Measurements from ENCODE around the gene STAT6.
A peak's percentile ranks its signal among the peaks of the same experiment; 100 is the strongest.
"Not testable (repeated sequence)": the region's sequence is repeated elsewhere in the genome, so short reads cannot be mapped to it uniquely, and the experiment has no call there.

STAT6 gene

DNA sequence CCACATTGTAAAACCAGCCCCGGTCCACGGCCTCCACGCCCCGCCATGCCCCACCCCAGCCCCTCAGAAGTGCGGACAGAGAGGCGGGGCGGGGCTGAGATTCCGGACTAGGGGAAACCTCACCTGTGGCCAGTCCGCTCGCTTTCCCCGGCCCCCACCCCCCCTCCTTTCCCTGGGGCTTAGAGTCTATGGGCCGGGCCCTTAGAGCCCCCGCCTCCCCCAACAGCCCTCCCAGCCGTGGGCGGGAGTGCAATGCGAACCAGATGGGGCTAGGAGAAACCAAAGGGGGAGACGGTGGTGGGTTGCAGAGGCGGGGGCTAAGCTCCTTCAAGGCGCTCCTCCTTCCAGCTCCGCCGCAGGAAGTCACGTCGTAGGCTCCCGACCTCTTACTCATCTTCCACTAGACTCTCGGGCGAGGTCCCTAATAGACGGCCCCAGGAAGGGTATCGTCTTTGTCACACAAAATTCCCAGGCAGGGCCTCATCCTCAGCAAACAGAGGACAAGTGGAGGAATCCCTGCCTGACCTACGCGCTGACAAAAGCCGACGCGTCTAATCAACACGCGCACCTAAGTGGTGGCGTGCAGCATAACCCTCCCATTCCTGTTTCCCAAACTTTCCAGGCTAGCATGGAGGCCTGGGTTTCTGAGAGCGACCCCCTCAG, 23.3 kb downstream of the STAT6 start:
- DNase-seq (ENCODE audit: low spot score) = peak; percentile 65

DNA sequence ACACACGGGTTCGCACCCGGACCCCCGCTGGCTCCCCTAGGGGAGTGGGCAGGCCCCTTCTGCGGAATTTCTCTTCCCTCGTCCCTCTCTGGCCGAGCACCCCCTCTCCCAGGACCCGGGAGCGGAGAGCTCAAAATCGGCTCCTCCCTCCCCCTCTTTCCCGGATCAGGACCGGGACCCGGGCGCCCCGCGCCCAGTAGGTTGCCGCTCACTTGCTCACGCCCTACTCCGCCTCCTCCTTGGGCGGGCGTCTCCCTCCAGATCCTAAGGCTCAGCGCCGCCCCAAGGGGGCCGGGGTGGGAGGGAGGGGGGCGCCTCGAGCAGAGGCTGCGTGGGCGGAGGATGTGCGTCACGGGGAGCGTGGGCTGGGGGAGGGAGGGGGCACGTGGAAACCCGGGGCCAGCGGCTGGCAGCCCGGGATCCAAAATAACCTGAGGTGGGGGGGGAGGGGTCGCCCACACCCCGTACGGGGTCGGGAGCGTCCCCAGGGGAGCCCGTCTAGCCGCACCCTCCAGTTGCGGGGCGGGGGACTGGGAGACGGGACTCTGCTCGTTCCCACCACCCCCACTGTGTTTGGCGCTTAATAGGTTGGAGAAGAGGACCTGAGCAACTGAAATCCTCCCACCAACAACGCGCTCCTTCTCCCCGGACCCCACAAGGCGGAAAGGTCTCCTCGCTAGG, 24.0 kb downstream of the STAT6 start:
- peak; percentile 88 for DNase-seq (ENCODE audit: low spot score)

- DNase-seq (ENCODE audit: low spot score) = no peak
Observed at GRCh38 chr12:57086493-57087009, 24.6 kb downstream of the STAT6 start.

DNA sequence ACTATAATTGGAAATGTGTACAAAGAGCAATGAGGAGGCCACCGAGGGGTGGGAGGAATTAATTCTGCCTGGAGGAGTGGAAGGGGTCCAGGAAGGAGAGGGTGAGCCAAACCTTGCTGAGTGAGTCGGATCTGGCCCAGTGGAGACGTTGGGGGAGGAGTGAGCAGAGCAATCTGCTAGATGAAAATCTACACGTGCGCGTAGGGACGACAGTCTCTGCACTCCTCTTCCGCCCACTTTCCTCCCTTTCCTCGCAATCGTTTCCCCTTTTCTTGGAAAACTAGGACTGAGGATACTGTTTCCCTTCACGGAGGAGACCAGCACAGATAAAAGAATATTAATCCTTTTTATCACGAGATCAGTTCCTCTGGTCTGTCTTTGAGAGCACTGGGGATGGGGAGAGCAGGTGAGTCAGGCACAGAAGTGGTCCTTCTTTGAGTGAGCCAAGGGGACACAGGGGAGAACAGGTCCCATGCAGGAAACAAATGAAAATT, 25.1 kb downstream of the STAT6 start:
- no peak for DNase-seq (ENCODE audit: low spot score)

- DNase-seq (ENCODE audit: low spot score) = no peak
Observed at GRCh38 chr12:57080855-57081254, 30.3 kb downstream of the STAT6 start.

- DNase-seq (ENCODE audit: low spot score) = no peak
Observed at GRCh38 chr12:57079821-57080220, 31.3 kb downstream of the STAT6 start.

GRCh38 chr12:57078519-57079404, 32.4 kb downstream of the STAT6 start, which contains the start of gene NEMP1:
TSS of gene NEMP1 (minus strand) at chr12:57078791. CDS start at chr12:57078745, 46 bp downstream.
- peak; percentile 100 for DNase-seq (ENCODE audit: low spot score)

GRCh38 chr12:57073566-57074450, 37.4 kb downstream of the STAT6 start:
- DNase-seq (ENCODE audit: low spot score) = not testable (repeated sequence)

DNA sequence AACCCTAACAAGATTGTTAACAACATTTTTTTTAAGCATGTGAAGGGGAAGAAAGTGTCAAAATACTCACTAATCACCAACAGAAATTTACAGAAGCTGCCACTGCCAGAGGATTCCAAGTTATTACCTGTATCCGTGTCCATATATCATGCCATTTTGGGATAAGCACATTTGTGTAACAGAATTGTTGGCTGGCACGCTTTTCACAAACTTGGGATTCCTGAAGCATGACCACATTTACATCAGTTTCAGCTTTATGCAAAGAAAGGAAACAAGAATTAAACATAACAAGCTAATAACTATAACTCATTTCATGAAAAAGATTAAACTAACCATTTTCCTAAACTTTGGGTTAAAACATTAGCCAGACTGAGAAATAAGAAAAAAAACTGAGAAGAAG, 38.5 kb downstream of the STAT6 start:
- no peak for DNase-seq (ENCODE audit: low spot score)

GRCh38 chr12:57069523-57069922, 41.6 kb downstream of the STAT6 start:
- peak; percentile 85 for DNase-seq (ENCODE audit: low spot score)

DNA sequence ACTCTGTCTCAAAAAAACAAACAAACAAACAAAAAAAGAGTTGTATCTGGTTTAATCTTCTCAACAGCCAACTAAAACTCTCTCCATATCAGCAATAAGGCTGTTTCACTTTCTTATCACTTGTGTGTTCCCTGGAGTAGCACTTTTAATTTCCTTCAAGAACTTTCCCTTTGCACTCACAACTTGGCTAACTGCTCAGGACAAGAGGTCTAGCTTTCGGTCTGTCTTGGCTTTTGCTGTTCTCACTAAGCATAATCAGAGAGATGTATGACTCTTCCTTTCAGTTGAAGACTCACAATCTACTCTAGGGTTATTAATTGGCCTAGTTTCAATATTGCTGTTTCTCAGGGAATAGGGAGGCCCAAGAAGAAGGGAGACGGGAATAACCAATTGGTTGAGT, 44.9 kb downstream of the STAT6 start:
- DNase-seq (ENCODE audit: low spot score) = no peak

DNA sequence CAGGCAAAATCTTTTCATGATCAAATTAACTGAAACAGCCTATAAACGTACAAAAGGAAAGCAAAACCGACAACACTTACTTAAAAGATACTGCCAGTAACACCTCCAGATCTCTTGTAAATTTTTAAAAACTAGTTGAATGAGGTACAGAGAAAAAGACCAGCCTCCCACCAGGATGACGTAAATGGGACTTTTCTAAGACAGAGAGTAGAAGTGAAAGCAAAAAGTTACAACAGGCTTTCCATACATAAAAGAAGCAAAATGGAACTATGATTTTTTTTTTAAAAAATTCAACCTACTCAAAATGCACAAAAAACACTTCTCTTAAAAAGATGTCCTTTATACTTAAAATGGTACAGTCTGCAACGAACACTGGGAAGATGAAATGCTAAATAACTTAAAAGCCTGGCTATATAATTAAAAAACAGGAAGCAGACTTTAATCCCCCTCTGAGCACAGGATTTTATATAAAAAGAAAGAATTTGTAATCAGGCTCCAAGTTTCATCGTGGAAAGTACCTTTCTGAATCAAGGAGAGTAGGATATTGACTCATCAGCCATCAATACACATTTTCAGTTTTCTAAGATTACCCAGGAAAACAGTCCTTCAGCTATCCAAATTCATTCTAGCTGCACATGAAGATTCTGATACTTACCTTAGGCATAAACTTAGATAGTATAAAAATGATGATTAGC, 47.0 kb downstream of the STAT6 start:
- DNase-seq (ENCODE audit: low spot score) = peak; percentile 71

DNA sequence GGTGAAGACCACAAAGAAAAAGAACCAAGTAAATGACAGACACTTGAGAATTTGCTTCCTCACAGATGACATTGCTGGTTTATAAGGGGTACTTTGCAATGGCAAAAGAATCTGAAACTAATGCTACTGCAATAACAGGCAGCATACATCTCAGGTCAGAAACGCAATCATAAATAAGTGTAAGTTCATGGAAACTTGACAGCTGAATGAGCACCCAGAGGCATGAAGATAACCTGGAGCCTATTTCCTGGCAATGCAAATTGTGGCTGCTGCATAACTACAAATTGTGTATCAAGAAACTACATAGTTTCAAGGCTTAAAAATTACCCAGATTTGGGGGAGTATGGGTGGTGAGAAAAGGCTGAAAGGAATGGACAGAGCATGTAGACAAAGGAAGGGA, 52.7 kb downstream of the STAT6 start:
- DNase-seq (ENCODE audit: low spot score) = no peak

- DNase-seq (ENCODE audit: low spot score) = no peak
Observed at GRCh38 chr12:57057067-57057751, 54.0 kb downstream of the STAT6 start.

DNA sequence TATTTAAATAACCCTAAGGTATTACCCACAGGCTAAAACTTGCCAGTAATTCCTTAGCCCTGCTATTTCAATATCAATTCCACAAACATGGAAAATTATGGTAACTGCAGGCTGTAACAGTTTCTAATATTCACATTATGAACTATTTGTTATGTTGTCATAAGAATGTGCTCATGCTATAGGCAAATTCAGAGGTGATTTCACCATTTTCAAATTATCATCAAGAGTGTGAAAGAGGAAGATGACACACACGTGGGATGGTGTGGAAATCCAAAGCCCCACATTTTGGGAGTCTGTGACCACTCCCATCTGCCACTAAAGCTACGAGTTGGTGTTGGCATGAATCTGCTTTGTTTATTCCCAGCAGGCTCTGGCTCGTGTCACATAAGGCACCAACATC, 55.3 kb downstream of the STAT6 start:
- no peak for DNase-seq (ENCODE audit: low spot score)

DNA sequence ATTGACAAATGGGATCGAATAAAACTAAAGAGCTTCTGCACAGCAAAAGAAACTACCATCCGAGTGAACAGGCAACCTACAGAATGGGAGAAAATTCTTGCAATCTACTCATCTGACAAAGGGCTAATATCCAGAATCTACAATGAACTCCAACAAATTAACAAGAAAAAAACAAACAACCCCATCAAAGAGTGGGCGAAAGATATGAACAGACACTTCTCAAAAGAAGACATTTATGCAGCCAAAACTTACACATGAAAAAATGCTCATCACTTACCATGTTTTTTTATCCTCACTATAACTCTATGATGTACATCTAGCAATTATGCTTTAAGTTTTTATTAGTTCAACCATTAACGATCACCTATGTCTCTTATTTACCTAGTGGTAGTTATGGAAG, 57.3 kb downstream of the STAT6 start:
- DNase-seq (ENCODE audit: low spot score) = not testable (repeated sequence)

DNA sequence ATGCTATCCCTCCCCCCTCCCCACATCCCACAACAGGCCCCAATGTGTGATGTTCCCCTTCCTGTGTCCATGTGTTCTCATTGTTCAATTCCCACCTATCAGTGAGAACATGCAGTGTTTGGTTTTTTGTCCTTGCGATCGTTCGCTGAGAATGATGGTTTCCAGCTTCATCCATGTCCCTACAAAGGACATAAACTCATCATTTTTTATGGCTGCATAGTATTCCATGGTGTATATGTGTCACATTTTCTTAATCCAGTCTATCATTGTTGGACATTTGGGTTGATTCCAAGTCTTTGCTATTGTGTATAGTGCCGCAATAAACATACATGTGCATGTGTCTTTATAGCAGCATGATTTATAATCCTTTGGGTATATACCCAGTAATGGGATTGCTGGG, 58.0 kb downstream of the STAT6 start:
- DNase-seq (ENCODE audit: low spot score) = not testable (repeated sequence)

DNA sequence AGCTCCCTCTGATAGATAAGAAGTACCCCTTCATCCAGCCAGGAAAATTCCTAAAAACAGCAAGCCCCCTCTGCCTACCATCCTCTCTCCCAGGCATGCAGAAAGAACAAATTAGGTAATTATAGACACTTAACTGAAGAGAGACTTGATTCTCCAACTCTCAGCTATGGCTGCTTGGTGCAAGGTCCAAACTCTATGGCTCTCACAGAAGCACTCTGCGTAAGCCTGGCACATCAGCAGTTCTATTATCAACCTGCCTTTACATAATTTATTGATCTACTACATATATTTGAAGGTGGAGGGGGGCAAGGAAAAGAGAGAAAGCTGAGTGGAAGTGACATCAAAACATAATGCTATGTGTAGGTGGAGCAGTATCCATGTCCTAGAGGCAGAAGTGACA, 60.2 kb downstream of the STAT6 start:
- DNase-seq (ENCODE audit: low spot score) = no peak

DNA sequence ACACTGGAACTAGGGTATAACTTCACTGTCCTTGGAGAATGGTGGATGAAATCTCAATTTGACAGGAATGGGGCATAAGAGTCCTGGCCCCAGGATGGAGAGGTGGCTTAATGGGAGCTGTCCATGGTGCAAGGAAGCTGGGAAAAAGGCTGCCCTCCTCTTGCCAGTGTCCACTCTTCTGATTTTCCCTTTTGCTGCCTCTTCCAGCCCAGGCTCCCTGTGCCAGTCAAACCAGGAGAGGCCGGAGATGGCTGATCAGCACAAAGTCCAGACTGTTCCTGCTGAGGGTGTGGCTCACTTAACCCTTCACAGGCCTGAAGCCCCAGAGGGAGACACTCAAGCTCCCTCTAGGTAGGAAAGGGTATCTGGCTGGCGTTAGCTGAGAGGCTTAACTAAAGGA, 61.3 kb downstream of the STAT6 start, which contains the start of gene MYO1A:
Gene MYO1A, minus strand, starts transcription at position 240 of the 400 bp plus-strand sequence. CDS start 1,806 bp downstream, outside the sequence.
- DNase-seq (ENCODE audit: low spot score) = no peak

- no peak for DNase-seq (ENCODE audit: low spot score)
Observed at GRCh38 chr12:57049119-57049446, 62.1 kb downstream of the STAT6 start.

All from CD4-positive, alpha-beta T cell treated with Interleukin-2 at 100 ng/mL for 4 hours (primary cell).